ENCODE measurements around the gene SNU13. TPM values are rescaled to one million over a fixed set of nuclear protein-coding genes. Genes with fewer than 3 reads are reported as not detected.

Gene SNU13
- total RNA-seq, 2 donors from 2014 or later: 150 to 161 TPM

GRCh38 chr22:41648432-41648831, 40.2 kb downstream of the SNU13 start:
- intact Hi-C loops (cut with DNase I): no loop called here
- Histone ChIP-seq H3K4me3 (no peak overlapping the region), H3K27ac (no peak overlapping the region), H3K27me3 (replicated peaks; ENCODE audit: insufficient read depth) (no peaks in the 10 kb centered on the region), H3K9me3 (no peaks in the 10 kb centered on the region), H3K4me1 (replicated peaks) (no peaks in the 10 kb centered on the region), H3K36me3 (peaks cover 8 to 23% of the 10 kb centered on the region in 2 donors)
- TF ChIP-seq POLR2AphosphoS5 (IDR thresholded peaks at IDR 0.05) (no peak), CTCF (IDR thresholded peaks at IDR 0.05) (no peak)
- DNase-seq (ENCODE audit: low spot score): no peak
- 100% methylated on average over 1 of the region's 1 CpG for WGBS

GRCh38 chr22:41647771-41648170, 40.9 kb downstream of the SNU13 start:
- H3K27me3 ChIP-seq (replicated peaks; ENCODE audit: insufficient read depth): no peaks in the 10 kb centered on the region
- no peak for DNase-seq (ENCODE audit: low spot score)
- no peaks in the 10 kb centered on the region for H3K9me3 ChIP-seq
- TF ChIP-seq POLR2A (IDR thresholded peaks at IDR 0.05) (no peak), CTCF (IDR thresholded peaks at IDR 0.05) (no peak), POLR2AphosphoS5 (IDR thresholded peaks at IDR 0.05) (no peak)
- no peak overlapping the region for H3K4me3 ChIP-seq
- H3K36me3 ChIP-seq: peaks cover 8 to 18% of the 10 kb centered on the region in 2 donors
- intact Hi-C loops (cut with DNase I): no loop called here
- 86% methylated on average over 3 of the region's 3 CpGs for WGBS
- no peaks in the 10 kb centered on the region for H3K4me1 ChIP-seq (replicated peaks)
- H3K27ac ChIP-seq: no peak overlapping the region

GRCh38 chr22:41642331-41643110, 46.1 kb downstream of the SNU13 start:
- Histone ChIP-seq H3K9me3 (no peaks in the 10 kb centered on the region), H3K4me1 (replicated peaks) (no peaks in the 10 kb centered on the region), H3K27ac (no peak overlapping the region), H3K27me3 (replicated peaks; ENCODE audit: insufficient read depth) (no peaks in the 10 kb centered on the region), H3K4me3 (no peak overlapping the region), H3K36me3 (peaks cover 0 to 8% of the 10 kb centered on the region in 2 donors)
- DNase-seq (ENCODE audit: low spot score): no peak
- intact Hi-C loops (cut with DNase I): no loop called here
- TF ChIP-seq CTCF (IDR thresholded peaks at IDR 0.05) (no peak), POLR2AphosphoS5 (IDR thresholded peaks at IDR 0.05) (no peak), POLR2A (IDR thresholded peaks at IDR 0.05) (no peak)
- 91% methylated on average over 6 of the region's 6 CpGs for WGBS

GRCh38 chr22:41641854-41642253, 46.8 kb downstream of the SNU13 start:
- H3K36me3 ChIP-seq: peaks cover 0 to 8% of the 10 kb centered on the region in 2 donors
- intact Hi-C loops (cut with DNase I): no loop called here
- 97% methylated on average over 7 of the region's 7 CpGs for WGBS
- DNase-seq (ENCODE audit: low spot score): no peak
- no peaks in the 10 kb centered on the region for H3K27me3 ChIP-seq (replicated peaks; ENCODE audit: insufficient read depth)
- H3K9me3 ChIP-seq: no peaks in the 10 kb centered on the region
- no peak overlapping the region for H3K27ac ChIP-seq
- TF ChIP-seq POLR2A (IDR thresholded peaks at IDR 0.05) (no peak), POLR2AphosphoS5 (IDR thresholded peaks at IDR 0.05) (no peak), CTCF (IDR thresholded peaks at IDR 0.05) (no peak)
- H3K4me1 ChIP-seq (replicated peaks): no peaks in the 10 kb centered on the region
- no peak overlapping the region for H3K4me3 ChIP-seq

GRCh38 chr22:41638748-41639147, 49.9 kb downstream of the SNU13 start:
- intact Hi-C loops (cut with DNase I): no loop called here
- no peak for DNase-seq (ENCODE audit: low spot score)
- Histone ChIP-seq H3K27ac (no peak overlapping the region), H3K36me3 (peaks cover 0 to 8% of the 10 kb centered on the region in 2 donors), H3K4me3 (no peak overlapping the region), H3K27me3 (replicated peaks; ENCODE audit: insufficient read depth) (no peaks in the 10 kb centered on the region), H3K9me3 (no peaks in the 10 kb centered on the region), H3K4me1 (replicated peaks) (no peaks in the 10 kb centered on the region)
- 94% methylated on average over 5 of the region's 5 CpGs for WGBS
- TF ChIP-seq POLR2AphosphoS5 (IDR thresholded peaks at IDR 0.05) (no peak), CTCF (IDR thresholded peaks at IDR 0.05) (no peak), POLR2A (IDR thresholded peaks at IDR 0.05) (no peak)

All from prostate gland (tissue), 2 donors.